NCI-H2081 (cell line): ENCODE data around the gene SHH.

Experiments used
- DNase-seq, 2 experiments: peaks; one replicate each; lab custom pipeline; 2025; lab: John Stamatoyannopoulos, UW

Gene SHH

DNA sequence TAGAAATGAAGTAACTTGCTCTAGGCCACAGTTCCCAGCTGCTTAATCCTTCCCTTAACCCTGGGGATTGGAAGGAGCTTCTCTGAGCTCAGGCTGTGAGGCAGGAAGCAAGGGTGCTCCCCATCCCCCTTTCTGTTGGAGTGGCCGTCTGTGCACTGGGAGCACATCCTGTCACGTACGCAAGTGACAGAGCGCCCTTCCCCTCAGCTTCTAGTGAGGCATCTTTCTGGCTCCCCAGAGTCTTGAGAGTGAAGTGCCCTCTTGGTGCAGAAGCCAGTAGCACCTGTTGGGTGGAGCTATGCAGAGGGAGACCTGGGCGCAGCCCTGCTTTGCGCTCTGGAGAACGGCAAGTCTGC lies 47.8 kb downstream of the SHH start:
- DNase-seq: no peak

DNA sequence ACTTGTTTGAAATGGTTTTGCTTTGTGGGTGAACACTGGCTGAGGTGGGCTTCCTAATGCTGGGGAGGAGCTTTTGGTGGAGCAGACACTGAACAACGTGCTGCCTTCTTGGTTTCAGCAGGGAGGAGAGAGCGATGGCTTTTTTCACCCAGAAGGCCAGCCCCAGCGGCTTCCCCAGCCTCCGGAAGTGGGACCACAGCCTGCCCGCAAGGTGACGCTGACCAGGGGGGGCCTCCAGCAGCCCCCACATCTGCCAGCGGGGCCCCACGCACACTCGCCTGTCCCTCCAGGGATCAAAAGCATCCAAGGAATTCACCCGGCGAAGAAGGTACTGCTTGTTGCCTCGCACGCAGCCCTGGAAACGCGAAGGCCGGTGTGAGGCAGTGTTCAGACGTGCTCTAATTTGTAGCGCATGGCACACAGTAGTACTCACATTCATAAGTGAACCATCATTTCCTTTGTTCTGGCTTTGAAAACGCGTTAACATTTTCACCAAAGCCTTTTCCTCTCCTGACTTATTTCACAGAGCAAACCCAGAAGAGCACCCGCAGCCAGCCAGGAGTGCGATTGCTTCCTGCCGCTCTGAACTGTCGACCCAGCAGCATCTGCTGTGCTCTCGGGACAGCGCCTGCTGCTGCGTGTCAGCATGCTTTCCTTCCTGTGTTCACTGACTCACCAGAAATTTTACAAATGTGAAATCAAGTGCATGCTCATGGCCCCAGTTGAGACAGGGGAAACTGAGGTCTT lies 48.4 kb downstream of the SHH start:
- DNase-seq: no peak

DNA sequence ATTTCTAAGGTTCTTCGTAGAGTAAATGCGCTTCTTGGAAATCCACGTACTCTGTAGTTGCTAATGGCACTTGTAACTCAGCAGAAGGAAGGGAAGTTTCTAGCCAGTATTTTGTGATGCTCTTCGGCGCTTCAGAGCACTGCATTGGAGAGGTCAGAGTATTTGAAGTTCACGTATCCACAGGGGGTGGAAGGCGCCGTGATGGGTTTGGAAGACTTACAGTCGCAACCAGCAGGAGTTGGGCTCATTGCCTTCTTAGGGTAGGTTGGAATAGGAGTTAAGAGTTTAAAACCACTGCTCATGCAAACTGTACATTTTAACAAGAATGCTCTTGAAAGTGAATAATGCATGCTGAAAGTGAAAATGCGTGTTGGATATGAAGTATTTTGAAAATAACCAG lies 49.1 kb downstream of the SHH start:
- no peak for DNase-seq

DNA sequence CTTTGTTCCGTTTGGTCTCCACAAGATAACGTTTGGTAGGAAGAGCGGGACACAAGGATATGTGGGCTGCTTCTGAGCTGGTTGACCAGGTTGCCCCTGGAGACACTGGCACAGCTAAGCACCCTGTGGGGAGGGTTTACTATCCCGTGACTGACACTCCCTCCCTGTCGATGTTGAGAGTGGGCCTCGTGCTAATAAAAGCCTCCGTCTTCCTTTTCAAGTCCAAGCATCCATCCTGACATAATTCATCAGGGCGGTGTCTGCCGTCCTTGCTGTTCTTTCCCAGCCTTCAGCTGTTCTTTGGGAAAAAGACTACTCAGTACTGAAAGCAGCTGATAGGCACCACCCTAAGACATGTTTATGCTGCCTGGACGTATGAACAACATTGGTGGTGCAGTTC lies 49.6 kb downstream of the SHH start:
- no peak for DNase-seq

DNA sequence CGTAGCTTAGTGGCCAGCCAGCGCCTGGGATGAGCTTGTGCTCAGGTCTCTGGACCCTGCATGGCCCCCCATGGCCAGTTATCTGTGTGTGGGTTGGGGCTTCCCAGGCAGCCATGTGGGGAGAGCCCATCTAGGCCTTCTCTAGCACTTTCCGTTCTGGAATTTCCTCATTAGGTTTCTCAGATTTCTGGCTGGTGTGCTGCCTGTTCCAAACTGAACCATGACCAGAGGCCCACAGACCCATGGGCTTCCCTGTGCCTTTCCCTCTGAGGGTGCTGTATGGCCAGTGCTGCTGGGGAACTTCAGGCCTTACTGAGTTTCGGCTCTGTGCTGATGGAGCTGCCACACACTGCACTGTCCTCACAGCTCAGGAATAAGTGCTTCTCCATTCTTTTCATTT lies 50.2 kb downstream of the SHH start:
- no peak for DNase-seq

DNA sequence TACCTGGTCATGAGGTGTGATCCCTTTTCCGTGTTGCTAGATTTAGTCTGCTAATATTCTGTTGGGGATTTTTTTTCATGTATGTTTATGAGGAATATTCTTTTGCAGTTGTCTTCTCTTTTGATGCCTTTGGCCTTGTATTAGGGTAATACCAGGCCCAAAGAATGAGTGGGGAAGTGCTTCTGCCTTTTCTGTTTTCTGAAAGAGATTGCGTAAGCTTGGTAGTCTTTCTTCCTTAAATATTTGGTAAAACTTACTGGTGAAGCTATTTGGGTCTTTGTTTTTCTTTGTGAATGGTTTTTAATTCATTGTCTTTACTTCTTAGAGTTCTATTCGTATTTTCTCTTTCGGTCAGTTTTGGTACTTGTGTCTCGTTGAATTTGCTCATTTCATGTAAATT lies 51.1 kb downstream of the SHH start:
- DNase-seq: no peak

DNA sequence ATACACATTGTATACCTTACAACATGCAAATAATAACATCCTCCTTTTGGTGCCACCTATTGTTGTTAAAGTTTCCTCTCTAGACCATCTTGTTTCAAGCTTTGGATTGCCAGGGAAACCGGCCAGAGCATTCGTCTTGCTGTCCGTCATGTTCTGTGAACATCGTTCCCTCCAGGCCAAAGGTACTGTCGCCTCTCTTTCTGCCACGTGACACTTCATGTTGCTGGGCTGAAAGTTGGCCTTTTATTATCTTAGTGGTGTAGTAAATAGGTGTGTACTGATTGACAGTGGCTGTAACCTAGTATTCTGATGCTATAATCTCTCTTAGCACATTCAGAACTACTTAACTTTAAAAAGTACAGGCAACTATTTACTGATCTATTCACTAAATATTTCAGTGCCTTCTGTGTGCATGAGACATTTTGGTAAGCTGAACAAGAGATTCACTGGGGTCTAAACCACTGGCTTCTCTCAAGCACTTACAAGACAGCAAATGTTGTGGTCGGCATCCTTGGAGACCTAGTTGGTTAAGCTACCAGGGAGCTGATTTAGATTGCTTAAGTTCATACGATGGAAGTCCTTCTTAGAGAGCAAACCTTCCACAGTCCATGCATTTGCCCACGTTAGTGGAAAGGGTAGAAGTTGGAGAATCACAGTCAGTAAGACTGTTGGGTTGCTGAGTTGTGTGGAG lies 52.4 kb downstream of the SHH start:
- DNase-seq: no peak

DNA sequence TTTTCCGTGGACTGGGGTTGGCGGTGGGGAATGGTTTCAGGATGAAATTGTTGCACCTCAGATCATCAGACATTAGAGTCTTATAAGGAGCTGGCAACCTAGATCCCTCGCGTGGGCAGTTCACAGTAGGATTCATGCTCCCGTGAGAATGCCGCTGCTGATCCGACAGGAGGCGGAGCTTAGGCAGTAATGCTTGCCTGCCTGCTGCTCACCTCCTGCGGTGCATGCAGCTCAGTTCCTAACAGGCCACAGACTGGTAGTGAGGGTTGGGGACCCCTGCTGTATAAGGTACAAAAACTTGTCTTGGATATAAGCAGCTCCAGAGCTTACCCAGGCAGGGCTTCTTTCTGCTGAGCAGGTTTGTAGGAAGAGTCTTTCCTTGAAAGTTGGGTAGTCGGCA lies 53.9 kb downstream of the SHH start:
- no peak for DNase-seq

DNA sequence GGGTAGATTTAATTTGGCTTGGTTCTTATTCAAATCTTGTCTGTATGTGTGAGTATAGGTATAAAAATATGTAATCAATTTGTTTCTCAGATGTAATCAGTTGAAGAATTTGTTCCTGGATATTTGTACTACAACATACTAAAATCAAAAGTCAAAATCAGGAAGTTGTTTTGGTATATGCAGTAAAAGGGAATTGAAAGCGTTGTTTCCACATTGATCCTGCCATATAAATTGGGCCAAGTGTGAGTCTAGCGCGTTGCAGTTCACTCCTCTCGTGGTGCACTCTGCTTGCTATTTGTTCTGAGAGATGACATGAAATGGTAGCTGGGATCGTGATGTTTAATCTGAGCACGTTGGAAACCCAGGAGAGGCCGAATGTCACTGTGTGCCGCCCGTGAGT lies 55.9 kb downstream of the SHH start:
- no peak for DNase-seq

DNA sequence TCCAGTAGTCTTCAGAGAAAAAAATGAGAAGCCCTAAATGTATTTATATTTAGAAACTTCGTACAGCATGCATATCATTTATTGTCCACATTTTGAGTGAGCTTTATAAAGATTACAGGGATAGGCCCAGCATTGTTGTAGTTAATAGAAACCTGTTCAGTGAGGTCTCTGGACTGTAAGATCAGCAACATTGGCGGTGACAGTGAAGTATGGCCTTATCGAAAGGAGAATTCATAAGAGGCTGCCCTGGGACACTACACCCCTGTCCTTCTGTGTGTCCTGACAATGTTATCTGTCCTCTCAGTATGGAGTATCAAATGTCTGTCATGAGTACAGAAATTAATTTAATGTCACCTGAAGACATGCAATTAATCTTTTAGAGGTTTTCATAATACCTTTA lies 57.2 kb downstream of the SHH start:
- DNase-seq: no peak

DNA sequence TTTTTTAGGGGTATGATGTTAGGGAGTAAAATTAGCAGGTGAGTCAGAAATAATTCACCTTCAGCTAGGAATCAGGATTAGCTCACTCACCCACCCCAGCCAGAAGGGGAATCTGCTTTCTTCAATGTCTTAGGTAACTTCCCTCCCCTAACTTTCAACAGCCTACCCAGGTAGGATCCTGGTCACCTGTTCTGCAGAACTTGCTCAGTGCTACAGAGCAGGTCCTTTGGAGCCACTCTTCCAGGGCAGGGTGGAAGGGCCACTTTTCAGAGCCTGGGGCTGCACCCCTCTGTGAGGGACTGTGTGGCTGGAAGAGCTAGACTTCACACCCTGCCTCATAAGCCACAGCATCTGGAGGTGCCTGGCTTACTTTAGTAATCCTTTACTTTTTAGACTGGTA lies 58.1 kb downstream of the SHH start:
- DNase-seq: no peak

DNA sequence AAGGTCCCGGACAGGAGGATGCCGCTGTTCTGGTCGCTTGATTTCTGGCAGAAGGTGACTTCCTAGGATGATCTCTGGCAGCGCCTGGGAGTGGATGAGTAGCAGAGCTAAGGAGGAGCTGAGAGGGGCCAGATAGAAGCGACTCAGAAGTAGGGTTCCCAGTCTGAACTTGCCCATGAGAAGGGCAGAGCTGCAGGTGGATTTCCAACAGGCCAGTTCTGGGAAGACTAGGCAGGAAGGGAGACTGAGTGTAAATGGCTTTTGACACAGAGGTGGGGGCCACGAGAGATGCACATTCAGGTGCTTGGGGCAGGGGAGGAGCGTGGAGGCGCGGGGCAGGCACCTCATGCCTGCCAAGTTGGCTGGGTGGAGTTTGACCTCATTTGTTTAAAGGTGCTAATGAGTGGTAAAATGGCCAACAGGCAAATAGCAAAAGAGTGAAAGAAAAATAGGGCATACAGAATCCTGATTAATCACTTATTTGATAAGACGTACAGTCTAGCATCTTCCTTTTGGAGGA lies 58.8 kb downstream of the SHH start:
- no peak for DNase-seq

DNA sequence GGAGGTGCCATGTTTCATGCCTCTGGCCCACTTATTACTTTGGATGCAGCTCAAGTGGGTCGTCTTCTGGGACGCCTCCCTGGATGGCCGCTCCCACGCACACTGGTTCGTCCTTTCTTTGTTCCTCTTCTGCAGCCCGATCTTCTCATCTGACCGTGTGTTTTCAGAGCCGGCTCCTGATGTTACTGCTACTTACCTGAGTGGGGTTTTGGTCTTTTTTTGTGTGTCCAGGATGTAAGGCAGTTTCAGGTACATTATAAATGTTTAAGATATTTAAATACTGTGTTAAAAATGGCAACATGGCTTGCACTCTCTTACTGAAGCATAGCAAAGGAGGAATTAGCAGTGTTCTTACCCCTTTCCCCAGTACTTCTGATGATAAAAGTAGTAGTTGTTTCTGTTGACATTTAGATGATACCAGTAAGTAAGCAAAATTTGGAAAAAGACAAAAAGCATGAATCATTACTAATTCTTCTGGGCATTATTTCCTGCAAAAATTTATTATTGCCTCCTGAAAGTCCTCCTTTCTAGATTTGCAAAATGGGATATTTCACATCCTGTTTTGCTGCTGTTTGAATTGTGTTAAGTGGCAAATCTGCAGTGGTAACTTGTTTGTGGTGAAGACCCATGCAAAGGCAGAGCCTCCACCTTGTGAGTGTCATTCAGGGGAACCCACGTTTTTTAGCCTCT lies 59.4 kb downstream of the SHH start:
- DNase-seq: no peak

DNA sequence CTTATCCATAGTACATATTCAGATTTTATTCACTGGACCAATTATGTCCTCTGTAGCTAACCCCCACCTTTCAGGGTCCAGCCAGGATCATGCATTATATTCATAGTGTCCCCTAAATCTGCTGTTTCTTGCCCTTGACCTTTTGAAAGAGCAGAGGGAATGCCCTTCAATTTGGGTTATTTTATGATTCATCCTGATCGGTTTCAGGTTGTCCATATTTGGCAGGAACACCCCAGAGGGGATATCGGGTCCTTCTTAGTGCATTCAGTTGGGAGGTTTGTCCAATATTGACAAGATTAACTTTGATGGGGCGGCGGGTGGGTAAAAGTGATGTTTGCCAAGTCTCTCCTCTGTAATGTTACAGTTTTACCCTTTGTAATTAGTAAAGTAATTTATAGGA lies 60.9 kb downstream of the SHH start:
- no peak for DNase-seq

DNA sequence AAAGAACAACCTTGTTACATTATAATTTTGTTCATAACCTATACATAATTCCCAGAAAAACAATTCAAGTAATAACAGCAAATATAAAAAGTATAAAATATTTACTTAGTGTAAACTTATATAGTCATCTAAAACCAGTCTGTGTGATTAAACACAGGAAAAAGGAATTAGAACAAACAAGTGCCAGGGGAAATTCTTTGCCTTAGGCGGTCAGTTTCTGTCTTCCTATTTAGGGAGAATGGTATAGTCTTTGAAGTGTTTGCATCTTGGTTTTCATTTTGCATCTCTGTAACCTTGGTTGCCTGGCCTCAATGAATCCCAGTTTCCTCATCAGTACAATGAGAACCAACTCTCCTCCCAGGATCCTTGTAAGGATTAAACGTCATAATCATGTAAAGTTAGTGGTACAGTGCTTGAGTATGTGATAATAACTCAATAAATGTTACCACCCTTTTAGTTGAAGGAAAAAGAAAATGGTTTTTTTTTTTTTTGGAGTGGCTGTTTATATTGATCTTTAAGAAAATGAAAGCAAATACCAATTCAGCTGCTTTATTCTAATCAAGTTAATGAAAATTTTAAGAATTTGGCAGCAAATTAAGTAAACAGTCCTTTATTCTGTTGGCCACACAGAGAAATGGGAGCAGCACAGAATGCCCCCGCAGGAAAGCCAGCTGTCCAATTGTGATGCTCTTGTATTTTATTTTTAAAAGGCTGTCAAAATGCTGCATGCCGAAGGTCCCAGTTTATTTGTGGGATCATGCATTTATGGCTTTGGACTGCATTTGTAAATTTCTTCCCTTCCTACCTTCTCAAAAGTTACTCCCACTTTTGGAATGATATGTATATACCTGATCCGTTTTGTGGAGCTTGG lies 61.8 kb downstream of the SHH start:
- no peak for DNase-seq
